Right atrium auricular region (tissue), 2 donors: ENCODE data around the gene ENPP3. TPM values are rescaled to one million over a fixed set of nuclear protein-coding genes. Genes with fewer than 3 reads are reported as not detected.
"Not testable (repeated sequence)": the region's sequence is repeated elsewhere in the genome, so short reads cannot be mapped to it uniquely, and the experiment has no call there.

Experiments used
- DNase-seq: peaks from one replicate; pipeline ENCODE4 v3.0.0-alpha.2; 2019; ENCODE audit warnings: low spot score
- H3K27ac ChIP-seq, 2 donors: fragments of 200-600 bp; sonication (generic); 1 replicate in 1 of 2; 2 replicates in 1 of 2; pipeline ENCODE4 v1.5.1; 2016 to 2019
- H3K27me3 ChIP-seq, 2 donors: fragments of 200-600 bp; sonication (generic); one replicate each; pipeline versions ENCODE4 v1.5.1 to v1.6.0; 2017 to 2019
- H3K36me3 ChIP-seq: fragments of 200-600 bp; sonication (generic); one replicate; pipeline ENCODE4 v1.5.1; 2016
- H3K4me1 ChIP-seq, 2 donors: fragments of 200-600 bp; sonication (generic); one replicate each; pipeline versions ENCODE4 v1.5.1 to v1.6.0; 2017 to 2019
- H3K4me3 ChIP-seq, 2 donors: fragments of 200-600 bp; sonication (generic); 1 replicate in 1 of 2; 2 replicates in 1 of 2; pipeline ENCODE4 v1.5.1; 2017 to 2019; ENCODE audit warnings: mild to moderate bottlenecking in 1 of 2, moderate library complexity in 1 of 2
- H3K9me3 ChIP-seq, 2 donors: fragments of 200-600 bp; sonication (generic); one replicate each; pipeline ENCODE4 v1.5.1; 2019
- CTCF ChIP-seq, 2 donors: fragments of 200-600 bp; sonication (generic); IDR thresholded peaks; one replicate each; pipeline ENCODE4 v1.5.1; 2019; ENCODE audit warnings: antibody characterized with exemption in 2 of 2
- total RNA-seq, 2 donors: library from RNA; depleted of rRNA; stranded (reverse); fragments of >200 nt; gene quantifications; one replicate each; pipeline ENCODE4 v1.1.0, GENCODE V29; 2016

Gene ENPP3
- total RNA-seq, 2 donors from 2014 or later: 0.16 TPM; not detected in 1

DNA sequence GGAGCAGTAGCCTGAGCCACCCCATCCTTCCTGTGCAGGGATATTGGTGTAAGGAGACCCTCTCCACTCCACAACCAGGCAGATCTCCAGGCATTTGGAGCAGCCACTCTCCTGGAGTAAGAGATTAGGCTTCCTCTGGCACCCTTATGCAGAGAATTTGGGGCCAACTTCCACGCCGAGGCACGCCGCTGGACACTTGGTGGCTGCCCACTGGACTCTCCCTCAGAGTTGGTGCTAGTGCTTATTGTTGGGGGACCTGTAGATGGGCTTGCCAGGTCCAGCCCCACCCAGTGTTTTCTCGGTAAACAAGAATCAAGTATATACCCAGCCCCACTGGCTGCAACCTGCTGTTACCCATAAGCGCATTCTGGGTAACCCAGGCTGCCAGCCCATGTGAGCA, 78.5 kb downstream of the ENPP3 start:
- H3K27me3 ChIP-seq, H3K36me3 ChIP-seq, H3K9me3 ChIP-seq, H3K4me3 ChIP-seq, DNase-seq, H3K4me1 ChIP-seq, H3K27ac ChIP-seq: not testable (repeated sequence)

- no peak for DNase-seq
- Histone ChIP-seq H3K9me3 (no peaks in the 10 kb centered on the region), H3K4me3 (no peak overlapping the region), H3K27me3 (no peaks in the 10 kb centered on the region), H3K27ac (no peak overlapping the region), H3K4me1 (no peaks in the 10 kb centered on the region), H3K36me3 (no peaks in the 10 kb centered on the region)
- no peak for TF ChIP-seq CTCF (IDR thresholded peaks at IDR 0.05)
Observed at GRCh38 chr6:131717836-131718542, 80.9 kb downstream of the ENPP3 start.

- TF ChIP-seq CTCF (IDR thresholded peaks at IDR 0.05): no peak
- H3K9me3 ChIP-seq: no peaks in the 10 kb centered on the region
- H3K27ac ChIP-seq: no peak overlapping the region
- no peak for DNase-seq
- no peaks in the 10 kb centered on the region for H3K27me3 ChIP-seq
- H3K4me3 ChIP-seq: no peak overlapping the region
- H3K36me3 ChIP-seq: no peaks in the 10 kb centered on the region
- H3K4me1 ChIP-seq: no peaks in the 10 kb centered on the region
Observed at GRCh38 chr6:131721161-131721560, 84.1 kb downstream of the ENPP3 start.

GRCh38 chr6:131724114-131724513, 87.0 kb downstream of the ENPP3 start:
- Histone ChIP-seq H3K27ac (no peak overlapping the region), H3K27me3 (no peaks in the 10 kb centered on the region), H3K4me1 (no peaks in the 10 kb centered on the region), H3K9me3 (no peaks in the 10 kb centered on the region), H3K4me3 (no peak overlapping the region), H3K36me3 (no peaks in the 10 kb centered on the region)
- DNase-seq: no peak
- TF ChIP-seq CTCF (IDR thresholded peaks at IDR 0.05): no peak

- Histone ChIP-seq H3K27ac (no peak overlapping the region), H3K4me3 (no peak overlapping the region), H3K27me3 (no peaks in the 10 kb centered on the region), H3K9me3 (no peaks in the 10 kb centered on the region), H3K36me3 (no peaks in the 10 kb centered on the region), H3K4me1 (no peaks in the 10 kb centered on the region)
- no peak for TF ChIP-seq CTCF (IDR thresholded peaks at IDR 0.05)
- DNase-seq: no peak
Observed at GRCh38 chr6:131727467-131727866, 90.4 kb downstream of the ENPP3 start.

DNA sequence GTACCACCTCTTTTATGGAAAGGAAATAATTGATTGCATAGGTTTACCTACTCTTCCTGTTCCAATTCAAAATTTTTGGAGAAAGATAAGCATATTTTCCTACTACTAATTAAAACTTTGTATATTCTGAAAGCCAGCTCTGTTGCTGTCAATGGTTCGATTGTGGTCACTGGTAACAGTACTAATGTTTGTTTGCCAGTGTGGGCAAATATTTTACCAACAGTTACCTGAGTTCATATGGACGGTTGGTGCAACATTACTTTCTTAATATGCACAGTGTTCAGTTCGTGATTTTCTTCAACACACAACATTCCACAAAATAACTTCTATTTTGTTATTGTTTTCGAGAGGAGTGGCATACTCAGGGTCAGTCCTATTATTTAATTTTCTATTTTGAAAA, 90.8 kb downstream of the ENPP3 start:
- no peak for DNase-seq
- no peak for TF ChIP-seq CTCF (IDR thresholded peaks at IDR 0.05)

More for the DNA sequence above, 90.8 kb downstream of the ENPP3 start:
- Histone ChIP-seq H3K4me3 (no peak overlapping the region), H3K9me3 (no peaks in the 10 kb centered on the region), H3K36me3 (no peaks in the 10 kb centered on the region), H3K4me1 (no peaks in the 10 kb centered on the region), H3K27me3 (no peaks in the 10 kb centered on the region), H3K27ac (no peak overlapping the region)
